GM12864 (cell line): ENCODE results near the gene MSI2.

Experiments used
- DNase-seq: peaks from one replicate; pipeline ENCODE4 v3.0.0-alpha.2; 2011; ENCODE audit warnings: low read depth
- H3K4me3 ChIP-seq: 2 replicates; pipeline ENCODE4 v1.5.1; 2011; ENCODE audit warnings: mild to moderate bottlenecking, low read depth, low read length, control low read depth
- CTCF ChIP-seq: IDR thresholded peaks from 2 replicates; pipeline ENCODE4 v1.5.1; 2011; ENCODE audit warnings: low read depth, mild to moderate bottlenecking, moderate library complexity, low read length, control low read depth, inconsistent platforms; ENCODE audit errors: missing control alignments

MSI2 gene

GRCh38 chr17:57269052-57269451 is 12.7 kb downstream of the MSI2 start:
- no peak for TF ChIP-seq CTCF
- DNase-seq: no peak
- H3K4me3 ChIP-seq: no peak overlapping the region

- H3K4me3 ChIP-seq: no peak overlapping the region
- no peak for DNase-seq
- TF ChIP-seq CTCF: no peak
Measured at GRCh38 chr17:57269598-57270255, 13.4 kb downstream of the MSI2 start.

- no peak for DNase-seq
- H3K4me3 ChIP-seq: no peak overlapping the region
- no peak for TF ChIP-seq CTCF
Measured at GRCh38 chr17:57270801-57271245, 14.5 kb downstream of the MSI2 start.

GRCh38 chr17:57271821-57272220 is 15.5 kb downstream of the MSI2 start:
- no peak for TF ChIP-seq CTCF
- H3K4me3 ChIP-seq: no peak overlapping the region
- DNase-seq: no peak

- no peak for DNase-seq
- no peak for TF ChIP-seq CTCF
Measured at GRCh38 chr17:57273490-57273889, 17.2 kb downstream of the MSI2 start.

GRCh38 chr17:57274162-57274561 is 17.8 kb downstream of the MSI2 start:
- TF ChIP-seq CTCF: no peak
- no peak overlapping the region for H3K4me3 ChIP-seq
- DNase-seq: no peak

More at GRCh38 chr17:57273490-57273889, 17.2 kb downstream of the MSI2 start:
- H3K4me3 ChIP-seq: no peak overlapping the region

- H3K4me3 ChIP-seq: no peak overlapping the region
- TF ChIP-seq CTCF: no peak
- no peak for DNase-seq
Measured at GRCh38 chr17:57275071-57275764, 18.9 kb downstream of the MSI2 start.
